ENCODE results near the gene SPESP1.

The SPESP1 gene

DNA sequence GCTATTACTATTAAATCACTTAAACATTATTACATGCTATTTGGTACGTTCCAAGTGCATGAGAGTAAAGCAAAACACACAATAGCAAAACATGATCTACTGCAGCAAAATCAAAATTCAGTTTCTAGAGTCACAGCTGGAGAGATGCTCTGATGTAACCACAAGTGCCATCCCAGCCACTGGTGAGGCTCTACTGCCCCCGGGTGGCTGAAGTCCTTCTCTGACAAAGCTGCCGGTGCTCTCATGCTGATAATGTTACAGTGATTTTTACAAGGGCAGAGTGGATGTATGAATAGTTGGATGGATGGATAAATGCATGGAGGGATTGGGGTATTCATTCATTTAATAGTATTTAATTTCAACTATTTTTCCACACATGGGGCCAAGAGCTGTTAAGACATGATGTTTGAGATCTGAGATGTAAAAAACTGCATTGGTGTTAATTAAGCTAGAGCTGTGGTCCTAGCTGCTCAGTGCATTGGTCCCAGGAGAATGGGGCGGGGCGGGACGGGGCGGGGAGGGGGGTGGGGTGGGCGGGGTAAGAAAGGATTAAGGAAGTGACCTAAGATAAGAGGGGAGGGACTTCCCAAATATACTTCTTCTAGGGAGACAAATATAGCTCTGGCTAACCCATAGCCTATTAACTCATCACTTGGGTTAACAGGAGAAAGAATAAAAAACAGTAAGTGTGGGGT lies 5.3 kb upstream of the SPESP1 start:
- H3K4me3 ChIP-seq (replicated peaks in 1 of 2; ENCODE audit: low read depth in 2 of 2, low read length in 2 of 2) = no peak overlapping the region
- peak; percentile 80 to 84 for DNase-seq (ENCODE audit: low read depth in 2 of 2)
- peak; percentile 89 for TF ChIP-seq CTCF (IDR thresholded peaks at IDR 0.05; ENCODE audit: low read depth, low read length)

GRCh38 chr15:68933001-68933400 lies 2.7 kb downstream of the SPESP1 start:
- no peak overlapping the region for H3K4me3 ChIP-seq (replicated peaks in 1 of 2; ENCODE audit: low read depth in 2 of 2, low read length in 2 of 2)
- no peak for TF ChIP-seq CTCF (IDR thresholded peaks at IDR 0.05; ENCODE audit: low read depth, low read length)
- no peak for DNase-seq (ENCODE audit: low read depth in 2 of 2)

DNA sequence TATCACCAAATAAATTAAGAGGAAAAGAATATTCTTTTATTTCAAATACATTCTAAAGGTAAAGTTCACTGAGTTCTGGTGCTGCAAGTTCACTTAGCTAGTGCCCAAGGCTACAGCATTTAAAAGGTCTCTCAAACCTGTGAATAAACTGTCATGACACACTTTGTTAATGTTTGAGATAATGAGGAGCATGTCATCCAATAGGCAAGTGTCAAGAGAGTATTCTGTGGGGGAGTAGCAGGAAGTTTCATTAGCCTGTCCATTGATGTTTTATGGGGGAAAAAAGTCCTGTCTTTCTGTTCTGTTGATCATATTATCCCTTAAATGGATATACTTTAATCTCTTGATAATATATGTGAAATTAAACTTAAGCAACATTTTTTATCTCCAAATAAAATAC lies 4.0 kb downstream of the SPESP1 start:
- no peak for DNase-seq (ENCODE audit: low read depth in 2 of 2)
- H3K4me3 ChIP-seq (replicated peaks in 1 of 2; ENCODE audit: low read depth in 2 of 2, low read length in 2 of 2) = no peak overlapping the region
- TF ChIP-seq CTCF (IDR thresholded peaks at IDR 0.05; ENCODE audit: low read depth, low read length) = no peak

- no peak for TF ChIP-seq CTCF (IDR thresholded peaks at IDR 0.05; ENCODE audit: low read depth, low read length)
- no peak overlapping the region for H3K4me3 ChIP-seq (replicated peaks in 1 of 2; ENCODE audit: low read depth in 2 of 2, low read length in 2 of 2)
- no peak for DNase-seq (ENCODE audit: low read depth in 2 of 2)
Measured at GRCh38 chr15:68935400-68935937, 5.1 kb downstream of the SPESP1 start.

GRCh38 chr15:68939501-68939900 lies 9.2 kb downstream of the SPESP1 start:
- no peak for TF ChIP-seq CTCF (IDR thresholded peaks at IDR 0.05; ENCODE audit: low read depth, low read length)
- H3K4me3 ChIP-seq (replicated peaks in 1 of 2; ENCODE audit: low read depth in 2 of 2, low read length in 2 of 2) = no peak overlapping the region
- no peak for DNase-seq (ENCODE audit: low read depth in 2 of 2)

DNA sequence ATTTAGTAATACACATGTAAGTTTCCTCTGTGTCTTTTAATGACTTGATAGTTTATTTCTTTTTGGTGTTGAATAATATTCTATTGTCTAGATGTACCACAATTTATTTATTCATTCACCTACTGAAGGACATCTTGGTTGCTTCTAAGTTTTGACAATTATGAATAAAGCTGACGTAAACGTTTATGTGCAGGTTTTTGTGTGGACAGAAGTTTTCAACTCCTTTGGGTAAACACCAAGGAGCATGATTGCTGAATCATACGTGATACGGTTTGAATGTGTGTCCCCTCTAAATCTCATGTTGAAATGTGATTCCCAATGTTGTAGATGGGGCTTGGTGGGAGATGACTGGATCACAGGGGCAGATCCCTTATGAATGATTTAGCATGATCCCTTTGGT lies 21.5 kb downstream of the SPESP1 start:
- H3K4me3 ChIP-seq (replicated peaks in 1 of 2; ENCODE audit: low read depth in 2 of 2, low read length in 2 of 2) = no peak overlapping the region
- DNase-seq (ENCODE audit: low read depth in 2 of 2) = no peak
- TF ChIP-seq CTCF (IDR thresholded peaks at IDR 0.05; ENCODE audit: low read depth, low read length) = no peak

GRCh38 chr15:68957696-68958095 lies 27.4 kb downstream of the SPESP1 start:
- DNase-seq (ENCODE audit: low read depth in 2 of 2) = no peak
- no peak overlapping the region for H3K4me3 ChIP-seq (replicated peaks in 1 of 2; ENCODE audit: low read depth in 2 of 2, low read length in 2 of 2)
- no peak for TF ChIP-seq CTCF (IDR thresholded peaks at IDR 0.05; ENCODE audit: low read depth, low read length)

Data from cardiac fibroblast (primary cell).